Ishikawa (cell line): ENCODE measurements around the gene DCHS1.

Experiments
- EP300 ChIP-seq: IDR thresholded peaks from 2 replicates; pipeline ENCODE4 v1.6.1; 2012; ENCODE audit warnings: borderline replicate concordance
- MAX ChIP-seq: IDR thresholded peaks from 2 replicates; pipeline ENCODE4 v1.6.1; 2012
- REST ChIP-seq: IDR thresholded peaks from 2 replicates; pipeline ENCODE4 v1.6.1; 2012; ENCODE audit warnings: low read depth, mild to moderate bottlenecking
- TCF12 ChIP-seq: IDR thresholded peaks from 2 replicates; pipeline ENCODE4 v1.6.1; 2012; ENCODE audit warnings: low read depth
- YY1 ChIP-seq: IDR thresholded peaks from 2 replicates; pipeline ENCODE4 v1.6.1; 2012; ENCODE audit warnings: low read depth
- ZBTB7A ChIP-seq: IDR thresholded peaks from 2 replicates; pipeline ENCODE4 v1.6.1; 2012; ENCODE audit warnings: low read depth

GRCh38 chr11:6694229-6694535 lies 38.6 kb upstream of the DCHS1 start:
- TF ChIP-seq TCF12 (no peak), REST (no peak), YY1 (no peak), ZBTB7A (no peak), MAX (no peak), EP300 (no peak)
